GM21526 (cell line): ENCODE data around the gene VRTN.
A peak's percentile ranks its signal among the peaks of the same experiment; 100 is the strongest.
"Not testable (repeated sequence)": the region's sequence is repeated elsewhere in the genome, so short reads cannot be mapped to it uniquely, and the experiment has no call there.

ENCODE experiments used
- ATAC-seq: cut with Tn5 transposase; IDR thresholded peaks from one replicate; pipeline ENCODE4 v1.9.1; 2021; ENCODE audit warnings: moderate library complexity; ENCODE audit not compliant: unreplicated experiment, low FRiP score

Gene VRTN

GRCh38 chr14:74348241-74348734 is at the start of gene VRTN:
TSS of gene VRTN (plus strand) at chr14:74348471. CDS start at chr14:74356784, 8,313 bp downstream.
- ATAC-seq = no peak

GRCh38 chr14:74299061-74299545 is 49.2 kb upstream of the VRTN start:
- ATAC-seq = no peak

GRCh38 chr14:74301594-74302151 is 46.6 kb upstream of the VRTN start:
- ATAC-seq = no peak

- no peak for ATAC-seq
Observed at GRCh38 chr14:74302152-74302628, 46.1 kb upstream of the VRTN start.

- ATAC-seq = peak; percentile 95
Observed at GRCh38 chr14:74302634-74303569, 45.4 kb upstream of the VRTN start, which contains the start of gene ABCD4. TSS of gene ABCD4 (minus strand) at chr14:74302934. CDS start at chr14:74302912, 22 bp downstream.

GRCh38 chr14:74308695-74309094 is 39.6 kb upstream of the VRTN start:
- ATAC-seq = no peak

- ATAC-seq = no peak
Observed at GRCh38 chr14:74309125-74310022, 38.9 kb upstream of the VRTN start.

- no peak for ATAC-seq
Observed at GRCh38 chr14:74312161-74312560, 36.1 kb upstream of the VRTN start.

- no peak for ATAC-seq
Observed at GRCh38 chr14:74313601-74314000, 34.7 kb upstream of the VRTN start.

- ATAC-seq = no peak
Observed at GRCh38 chr14:74314576-74314975, 33.7 kb upstream of the VRTN start.

- ATAC-seq = no peak
Observed at GRCh38 chr14:74324931-74325361, 23.3 kb upstream of the VRTN start.

GRCh38 chr14:74325446-74325845 is 22.8 kb upstream of the VRTN start:
- ATAC-seq = no peak

GRCh38 chr14:74326369-74327152 is 21.7 kb upstream of the VRTN start:
- no peak for ATAC-seq

GRCh38 chr14:74329950-74330552 is 18.2 kb upstream of the VRTN start:
- not testable (repeated sequence) for ATAC-seq

GRCh38 chr14:74333909-74334308 is 14.4 kb upstream of the VRTN start:
- ATAC-seq = no peak

GRCh38 chr14:74346341-74346740 is 1.9 kb upstream of the VRTN start:
- no peak for ATAC-seq

- ATAC-seq = no peak
Observed at GRCh38 chr14:74347097-74347794, 1.0 kb upstream of the VRTN start.

GRCh38 chr14:74347795-74348100 is 523 bp upstream of the VRTN start:
- no peak for ATAC-seq
